ENCODE results near the gene PARD3B. TPM values are rescaled to one million over a fixed set of nuclear protein-coding genes. Genes with fewer than 3 reads are reported as not detected.

PARD3B gene
- total and polyA plus RNA-seq, 2 of the 13 experiments (the other 11 are each of a cell fraction or from before 2014, with no cell fraction given): 0.71 to 2.3 TPM

DNA sequence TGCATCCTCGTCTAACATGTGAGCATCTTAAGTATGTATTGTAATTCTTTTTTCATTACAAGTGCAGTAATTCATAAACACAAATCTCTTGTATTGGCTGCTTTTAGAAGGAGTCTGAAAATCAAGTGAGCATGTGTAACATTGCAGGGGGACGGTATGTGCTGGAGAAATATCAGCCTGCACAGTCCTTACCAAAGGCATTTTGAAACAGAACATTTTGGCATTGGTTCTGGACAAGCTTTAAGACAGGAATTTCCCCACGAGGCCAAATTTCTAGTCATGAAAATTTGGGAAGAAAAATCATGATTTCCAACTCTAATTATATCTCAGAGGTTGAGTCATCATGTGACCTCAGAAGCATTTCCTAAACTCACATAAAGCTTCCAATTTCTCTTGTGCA, 1112.3 kb downstream of the PARD3B start:
- no TSS peak for BruUV-seq (replicated peaks)
- in situ Hi-C loops (cut with HindIII; ENCODE audit: extremely low pct_ligation_motif_present, low pct_unique_long_range_greater_than_20kb): no loop called here

More for the DNA sequence above, 1112.3 kb downstream of the PARD3B start:
- no peaks in the 10 kb centered on the region for H3K4me1 ChIP-seq (ENCODE audit: insufficient read depth, low read length)
- no peak overlapping the region for H3K4me3 ChIP-seq (replicated peaks in 1 of 3; ENCODE audit: insufficient read depth in 1 of 3, low read depth in 2 of 3, low read length in 3 of 3)
- H3K9ac ChIP-seq (ENCODE audit: insufficient read depth, low read depth, low read length): no peak overlapping the region
- no peak for DNase-seq (ENCODE audit: low spot score)
- ChIA-PET CTCF (ENCODE audit: low intra/inter-chr PET ratio, low total read pairs) (no interaction called here), POLR2A (no interaction called here)
- no peak overlapping the region for H3K4me2 ChIP-seq (ENCODE audit: low read depth, low read length)
- H3K27ac ChIP-seq (ENCODE audit: extremely low read length, insufficient read depth, low read length): no peak overlapping the region
- no peaks in the 10 kb centered on the region for H3K36me3 ChIP-seq (replicated peaks in 1 of 2; ENCODE audit: control insufficient read depth in 1 of 2, insufficient read depth in 2 of 2, low read length in 2 of 2)
- H3K27me3 ChIP-seq (ENCODE audit: control insufficient read depth in 1 of 2, insufficient read depth in 2 of 2, low read length in 2 of 2): no peaks in the 10 kb centered on the region
- no peak for TF ChIP-seq ZFP90 (CRISPR knock-in tag; IDR thresholded peaks at IDR 0.05; ENCODE audit: borderline replicate concordance)
- TF ChIP-seq THAP7 (CRISPR knock-in tag; IDR thresholded peaks at IDR 0.05): no peak
- TF ChIP-seq TFAP4 (IDR thresholded peaks at IDR 0.05; ENCODE audit: borderline replicate concordance, low read depth): no peak
- TF ChIP-seq, protein P1, sequence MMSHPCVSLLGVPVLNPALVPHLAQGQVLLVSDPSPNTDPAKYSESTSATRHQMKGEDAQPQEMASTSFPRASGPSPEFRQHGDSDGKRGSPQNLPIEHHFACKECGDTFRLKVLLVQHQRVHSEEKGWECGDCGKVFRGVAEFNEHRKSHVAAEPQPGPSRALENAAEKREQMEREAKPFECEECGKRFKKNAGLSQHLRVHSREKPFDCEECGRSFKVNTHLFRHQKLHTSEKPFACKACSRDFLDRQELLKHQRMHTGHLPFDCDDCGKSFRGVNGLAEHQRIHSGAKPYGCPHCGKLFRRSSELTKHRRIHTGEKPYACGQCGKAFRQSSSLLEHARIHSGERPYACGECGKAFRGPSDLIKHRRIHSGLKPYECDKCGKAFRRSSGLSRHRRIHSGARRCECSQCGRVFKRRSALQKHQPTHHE (CRISPR knock-in tag; IDR thresholded peaks at IDR 0.05; ENCODE audit: borderline replicate concordance): no peak
- 8% methylated on average over 3 of the region's 3 CpGs for WGBS (ENCODE audit: low lambda C conversion rate)
- intact Hi-C loops (cut with micrococcal nuclease; ENCODE audit: unreplicated experiment): no loop called here
- no peak for FAIRE-seq
- no peaks in the 10 kb centered on the region for H4K20me1 ChIP-seq (ENCODE audit: insufficient read depth, low read length)
- H2AFZ ChIP-seq (ENCODE audit: low read length): no peak overlapping the region
- no peaks in the 10 kb centered on the region for H3K79me2 ChIP-seq (ENCODE audit: insufficient read depth, low read length)
- no peaks in the 10 kb centered on the region for H3K9me3 ChIP-seq (ENCODE audit: low read length)
- ATAC-seq: no peak

Measured in HepG2 (cell line).